Activated naive CD4-positive, alpha-beta T cell treated with anti-CD3 and anti-CD28 coated beads for 36 hours (primary cell): ENCODE results near the gene IL21. TPM values are rescaled to one million over a fixed set of nuclear protein-coding genes. Genes with fewer than 3 reads are reported as not detected.
A peak's percentile ranks its signal among the peaks of the same experiment; 100 is the strongest.
"Not testable (repeated sequence)": the region's sequence is repeated elsewhere in the genome, so short reads cannot be mapped to it uniquely, and the experiment has no call there.

Source experiments
- CTCF ChIA-PET: fragments of 350-600 bp; sonication (Branson Sonifier 250); formaldehyde crosslinking; loops from one replicate; lab custom pipeline; 2021; ENCODE audit warnings: antibody characterized with exemption; lab: Charles Lee
- DNase-seq: peaks from one replicate; pipeline ENCODE4 v3.0.0-alpha.2; 2020
- H3K27ac Mint-ChIP-seq: one replicate; pipeline ENCODE4 v1.8.0; 2021; ENCODE audit warnings: mild to moderate bottlenecking, mixed read lengths
- H3K27me3 Mint-ChIP-seq: one replicate; pipeline ENCODE4 v1.8.0; 2021; ENCODE audit warnings: low read depth, mixed read lengths
- H3K36me3 Mint-ChIP-seq: one replicate; pipeline ENCODE4 v1.8.0; 2021; ENCODE audit warnings: low read depth, mixed read lengths
- H3K4me1 Mint-ChIP-seq: one replicate; pipeline ENCODE4 v1.8.0; 2021; ENCODE audit warnings: low read depth, mixed read lengths
- H3K4me3 Mint-ChIP-seq: one replicate; pipeline ENCODE4 v1.8.0; 2021; ENCODE audit warnings: mild to moderate bottlenecking, moderate library complexity, mixed read lengths
- H3K9me3 Mint-ChIP-seq: one replicate; pipeline ENCODE4 v1.8.0; 2021; ENCODE audit warnings: mixed read lengths
- intact Hi-C: fragments of 100-400 bp; cut with micrococcal nuclease; formaldehyde crosslinking; loops from one replicate; pipeline ENCODE4 v1.15.1; 2023
- total RNA-seq, 2 experiments: library from RNA; stranded (reverse); gene quantifications; one replicate each; pipeline ENCODE4 v1.2.3, GENCODE V29; 2021

IL21 gene
- total RNA-seq, 2 experiments from 2014 or later = 49.9 to 53.1 TPM

- Mint-ChIP-seq H3K27ac (peak overlapping the region; percentile 95), H3K9me3 (peaks cover 5% of the 10 kb centered on the region), H3K4me3 (peak overlapping the region; percentile 46), H3K27me3 (no peaks in the 10 kb centered on the region), H3K36me3 (peaks cover 13% of the 10 kb centered on the region), H3K4me1 (peaks cover 62% of the 10 kb centered on the region)
- DNase-seq = no peak
- CTCF ChIA-PET = interaction anchor here (0.6 to 5.7 kb wide), 8 partner anchors 34 to 579 kb away, joined by 3 to 29 read pairs (median 8); partner anchors contain the start of gene IL21
- intact Hi-C loops = loop anchor here (5.0 kb wide), 1 partner anchor 42 kb away; no protein-coding TSS in a partner anchor
These were observed 38.0 kb upstream of the IL21 start for GRCh38 chr4:122658818-122659295.

DNA sequence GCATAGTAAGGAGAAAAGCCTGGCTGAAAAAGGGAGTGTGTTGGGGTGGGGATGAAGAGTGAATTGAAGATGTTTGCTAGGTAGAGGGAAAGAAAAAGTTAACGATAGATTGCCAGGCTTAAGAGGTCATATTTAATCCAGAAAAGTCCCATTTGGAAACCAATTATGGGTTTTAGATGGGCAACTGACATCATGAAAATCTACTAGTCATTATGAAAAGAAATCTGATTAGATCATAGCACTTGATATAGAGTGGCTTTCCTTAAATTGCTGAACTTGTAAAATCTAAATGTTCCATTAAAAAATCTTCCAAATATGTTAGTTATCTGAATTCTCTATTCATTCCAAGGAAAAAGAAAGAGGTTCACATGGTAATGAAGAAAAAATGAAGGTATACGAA is 37.5 kb upstream of the IL21 start:
- Mint-ChIP-seq H3K36me3 (peaks cover 13% of the 10 kb centered on the region), H3K27me3 (no peaks in the 10 kb centered on the region), H3K4me3 (peak overlapping the region; percentile 8), H3K4me1 (peaks cover 59% of the 10 kb centered on the region), H3K9me3 (peaks cover 5% of the 10 kb centered on the region), H3K27ac (peak overlapping the region; percentile 95)
- CTCF ChIA-PET = interaction anchor here (0.6 to 5.7 kb wide), 9 partner anchors 8 to 80 kb away, joined by 3 to 29 read pairs (median 5); partner anchors contain the start of gene IL21
- intact Hi-C loops = loop anchor here (5.0 kb wide), 1 partner anchor 41 kb away; no protein-coding TSS in a partner anchor
- no peak for DNase-seq

- CTCF ChIA-PET = interaction anchor here (0.6 to 5.7 kb wide), 10 partner anchors 9 to 201 kb away, joined by 3 to 29 read pairs (median 4); partner anchors contain the start of genes BBS12 and IL2
- Mint-ChIP-seq H3K27me3 (no peaks in the 10 kb centered on the region), H3K9me3 (peaks cover 5% of the 10 kb centered on the region), H3K27ac (peak overlapping the region; percentile 95), H3K4me3 (no peak overlapping the region), H3K4me1 (peaks cover 51% of the 10 kb centered on the region), H3K36me3 (peaks cover 13% of the 10 kb centered on the region)
- intact Hi-C loops = loop anchor here (5.0 kb wide), 1 partner anchor 40 kb away; no protein-coding TSS in a partner anchor
- no peak for DNase-seq
These were observed 36.7 kb upstream of the IL21 start for GRCh38 chr4:122657553-122657952.

DNA sequence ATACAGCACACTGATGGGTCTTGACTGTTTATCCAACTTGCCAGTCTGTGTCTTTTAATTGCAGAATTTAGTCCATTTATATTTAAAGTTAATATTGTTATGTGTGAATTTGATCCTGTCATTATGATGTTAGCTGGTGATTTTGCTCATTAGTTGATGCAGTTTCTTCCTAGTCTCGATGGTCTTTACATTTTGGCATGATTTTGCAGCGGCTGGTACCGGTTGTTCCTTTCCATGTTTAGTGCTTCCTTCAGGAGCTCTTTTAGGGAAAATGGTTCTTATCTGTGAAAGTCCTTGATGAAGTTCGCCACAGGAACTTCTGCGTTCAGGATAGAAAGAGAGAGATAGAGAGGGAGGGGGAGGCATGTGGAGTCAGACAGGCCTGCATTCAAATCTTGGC is 35.7 kb upstream of the IL21 start:
- peaks cover 13% of the 10 kb centered on the region for H3K36me3 Mint-ChIP-seq
- not testable (repeated sequence) for H3K9me3 Mint-ChIP-seq, DNase-seq, H3K4me3 Mint-ChIP-seq, H3K27me3 Mint-ChIP-seq
- peak overlapping the region; percentile 95 for H3K27ac Mint-ChIP-seq
- intact Hi-C loops = loop anchor here (5.0 kb wide), 1 partner anchor 39 kb away; no protein-coding TSS in a partner anchor
- peaks cover 49% of the 10 kb centered on the region for H3K4me1 Mint-ChIP-seq
- CTCF ChIA-PET = interaction anchor here (0.6 to 5.7 kb wide), 8 partner anchors 10 to 200 kb away, joined by 3 to 29 read pairs (median 3); partner anchors contain the start of genes BBS12 and IL2

DNA sequence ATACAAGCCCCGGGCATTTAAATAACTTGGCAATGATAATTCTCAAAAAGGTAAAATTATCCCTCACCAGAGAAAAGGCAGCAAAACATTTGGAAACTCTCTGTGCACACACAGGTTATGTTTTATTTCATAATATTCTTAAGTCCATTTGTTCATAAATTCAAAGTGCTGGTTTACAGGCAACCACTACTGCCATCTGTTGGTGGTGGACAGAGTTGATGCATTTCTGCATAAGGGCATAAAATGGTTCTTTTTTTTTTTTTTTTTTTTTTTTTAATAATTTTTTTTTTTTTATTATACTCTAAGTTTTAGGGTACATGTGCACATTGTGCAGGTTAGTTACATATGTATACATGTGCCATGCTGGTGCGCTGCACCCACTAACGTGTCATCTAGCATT is 31.5 kb upstream of the IL21 start:
- Mint-ChIP-seq H3K4me3 (no peak overlapping the region), H3K27ac (peak overlapping the region; percentile 31), H3K9me3 (peaks cover 5% of the 10 kb centered on the region), H3K27me3 (no peaks in the 10 kb centered on the region), H3K36me3 (peaks cover 8% of the 10 kb centered on the region), H3K4me1 (peaks cover 13% of the 10 kb centered on the region)
- CTCF ChIA-PET = interaction anchor here (0.9 to 4.3 kb wide), 7 partner anchors 12 to 362 kb away, joined by 3 to 23 read pairs (median 4); no protein-coding TSS in a partner anchor
- peak; percentile 88 for DNase-seq
- intact Hi-C loops = loop anchor here (5.0 kb wide), 2 partner anchors 50 to 700 kb away; partner anchors contain the start of gene TRPC3

GRCh38 chr4:122650148-122650547 is 29.3 kb upstream of the IL21 start:
- Mint-ChIP-seq H3K9me3 (no peaks in the 10 kb centered on the region), H3K4me3 (no peak overlapping the region), H3K27me3 (no peaks in the 10 kb centered on the region), H3K36me3 (no peaks in the 10 kb centered on the region), H3K27ac (no peak overlapping the region), H3K4me1 (peaks cover 5% of the 10 kb centered on the region)
- no peak for DNase-seq
- CTCF ChIA-PET = interaction anchor here (0.6 to 4.3 kb wide), 6 partner anchors 10 to 72 kb away, joined by 3 to 23 read pairs (median 6); no protein-coding TSS in a partner anchor
- intact Hi-C loops = loop anchor here (5.0 kb wide), 2 partner anchors 48 to 698 kb away; partner anchors contain the start of gene TRPC3

GRCh38 chr4:122647656-122648055 is 26.8 kb upstream of the IL21 start:
- no peak overlapping the region for H3K27ac Mint-ChIP-seq
- no peaks in the 10 kb centered on the region for H3K9me3 Mint-ChIP-seq
- no peaks in the 10 kb centered on the region for H3K27me3 Mint-ChIP-seq
- H3K4me1 Mint-ChIP-seq = peaks cover 11% of the 10 kb centered on the region
- no peak overlapping the region for H3K4me3 Mint-ChIP-seq
- CTCF ChIA-PET = interaction anchor here (1.2 kb wide), 1 partner anchor 70 kb away, joined by 4 read pairs; no protein-coding TSS in a partner anchor
- DNase-seq = no peak
- no peaks in the 10 kb centered on the region for H3K36me3 Mint-ChIP-seq
- intact Hi-C loops = loop anchor here (5.0 kb wide), 1 partner anchor 745 kb away; no protein-coding TSS in a partner anchor

DNA sequence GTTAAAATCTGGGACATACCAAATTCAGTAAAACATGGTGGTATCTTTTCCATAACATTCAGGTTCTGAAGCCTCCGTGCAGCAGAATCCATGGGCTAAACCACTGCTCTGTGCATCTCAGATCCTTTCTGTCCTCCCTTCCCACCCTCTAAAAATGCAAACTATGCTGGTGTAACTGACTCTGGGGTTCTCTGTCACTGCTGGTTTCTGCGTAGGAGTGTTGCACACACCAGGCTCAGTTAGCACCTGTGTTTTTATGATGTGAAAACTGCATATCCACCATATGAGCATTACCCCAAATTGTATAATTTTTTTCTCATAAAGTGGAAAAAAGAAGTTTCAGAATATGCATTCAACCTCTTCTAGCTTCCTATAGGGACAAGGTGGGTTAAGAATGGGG is 22.4 kb upstream of the IL21 start:
- Mint-ChIP-seq H3K4me3 (no peak overlapping the region), H3K27ac (no peak overlapping the region), H3K36me3 (no peaks in the 10 kb centered on the region), H3K4me1 (peaks cover 7% of the 10 kb centered on the region), H3K27me3 (no peaks in the 10 kb centered on the region), H3K9me3 (no peaks in the 10 kb centered on the region)
- no peak for DNase-seq
- CTCF ChIA-PET = interaction anchor here (1.3 kb wide), 1 partner anchor 40 kb away, joined by 5 read pairs; no protein-coding TSS in a partner anchor
- intact Hi-C loops = no loop called here

DNA sequence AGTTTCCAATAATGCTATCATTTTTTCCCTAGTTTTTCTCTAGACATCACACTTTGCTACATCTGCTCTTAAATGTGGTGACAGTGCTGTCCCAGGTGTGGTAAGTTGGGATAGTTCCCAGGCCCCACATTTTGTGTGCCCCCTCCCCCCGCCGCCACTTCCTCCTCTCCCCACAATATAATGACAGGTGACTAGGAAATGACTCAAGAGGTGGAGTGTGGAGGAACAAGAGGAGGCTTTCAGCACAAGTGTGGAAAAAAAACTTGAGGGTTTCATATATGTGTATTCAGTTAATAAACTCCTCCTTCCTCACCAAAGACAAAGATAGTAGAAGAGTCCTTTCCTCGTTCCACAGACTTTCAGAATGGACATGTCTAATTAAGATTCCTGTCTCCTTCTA is 18.3 kb upstream of the IL21 start:
- intact Hi-C loops = no loop called here
- H3K4me1 Mint-ChIP-seq = peaks cover 24% of the 10 kb centered on the region
- H3K9me3 Mint-ChIP-seq = no peaks in the 10 kb centered on the region
- peaks cover 2% of the 10 kb centered on the region for H3K27me3 Mint-ChIP-seq
- no peak overlapping the region for H3K4me3 Mint-ChIP-seq
- CTCF ChIA-PET = interaction anchor here (1.6 to 3.2 kb wide), 2 partner anchors 12 to 78 kb away, joined by 3 to 22 read pairs; no protein-coding TSS in a partner anchor
- peak; percentile 55 for DNase-seq
- H3K27ac Mint-ChIP-seq = no peak overlapping the region
- H3K36me3 Mint-ChIP-seq = no peaks in the 10 kb centered on the region

GRCh38 chr4:122636697-122637096 is 15.8 kb upstream of the IL21 start:
- Mint-ChIP-seq H3K27me3 (peaks cover 2% of the 10 kb centered on the region), H3K36me3 (no peaks in the 10 kb centered on the region), H3K9me3 (no peaks in the 10 kb centered on the region), H3K4me3 (no peak overlapping the region), H3K4me1 (peaks cover 34% of the 10 kb centered on the region), H3K27ac (peak overlapping the region; percentile 38)
- CTCF ChIA-PET = interaction anchor here (1.0 to 2.2 kb wide), 2 partner anchors 20 to 34 kb away, joined by 4 to 8 read pairs; no protein-coding TSS in a partner anchor
- intact Hi-C loops = no loop called here
- DNase-seq = no peak

DNA sequence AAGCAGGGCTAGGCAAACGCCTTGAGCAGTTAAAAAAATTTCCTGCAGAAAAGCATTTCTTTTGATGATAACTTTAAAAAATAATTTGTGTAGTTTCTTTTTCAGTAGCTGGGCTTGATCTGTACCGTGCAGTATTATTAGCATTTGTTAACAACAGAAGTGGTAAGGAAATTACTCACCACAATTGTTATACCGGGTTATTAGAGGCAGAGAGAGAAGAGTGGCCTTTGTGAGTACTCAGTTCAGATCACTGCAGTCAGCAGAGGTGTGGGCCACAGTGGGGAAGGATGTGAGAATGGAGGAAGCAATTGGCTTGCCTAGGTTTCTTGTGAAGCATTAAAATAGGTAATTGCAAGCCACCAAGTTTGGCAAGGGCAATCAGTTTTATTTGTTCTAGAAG is 14.3 kb upstream of the IL21 start:
- Mint-ChIP-seq H3K36me3 (no peaks in the 10 kb centered on the region), H3K27ac (no peak overlapping the region), H3K4me1 (peaks cover 45% of the 10 kb centered on the region), H3K4me3 (no peak overlapping the region), H3K9me3 (no peaks in the 10 kb centered on the region), H3K27me3 (peaks cover 2% of the 10 kb centered on the region)
- CTCF ChIA-PET = interaction anchor here (1.3 kb wide), 1 partner anchor 57 kb away, joined by 3 read pairs; no protein-coding TSS in a partner anchor
- intact Hi-C loops = no loop called here
- DNase-seq = no peak

GRCh38 chr4:122633211-122633610 is 12.3 kb upstream of the IL21 start:
- peaks cover 2% of the 10 kb centered on the region for H3K27me3 Mint-ChIP-seq
- no peak for DNase-seq
- CTCF ChIA-PET = interaction anchor here (1.1 to 1.9 kb wide), 5 partner anchors 13 to 55 kb away, joined by 3 to 8 read pairs (median 4); partner anchors contain the start of gene IL21
- no peak overlapping the region for H3K4me3 Mint-ChIP-seq
- no peaks in the 10 kb centered on the region for H3K9me3 Mint-ChIP-seq
- intact Hi-C loops = loop anchor here (1.0 to 2.0 kb wide), 2 partner anchors 34 to 83 kb away; no protein-coding TSS in a partner anchor
- no peaks in the 10 kb centered on the region for H3K36me3 Mint-ChIP-seq
- H3K4me1 Mint-ChIP-seq = peaks cover 45% of the 10 kb centered on the region
- H3K27ac Mint-ChIP-seq = no peak overlapping the region
